Measurements from ENCODE around the gene CDH6. TPM values are rescaled to one million over a fixed set of nuclear protein-coding genes. Genes with fewer than 3 reads are reported as not detected.

CDH6 gene
- total and polyA plus RNA-seq, 2 of the 13 experiments (the other 11 are each of a cell fraction or from before 2014, with no cell fraction given), result not detected

GRCh38 chr5:31362931-31363568, 169.6 kb downstream of the CDH6 start (continued):
- TF ChIP-seq MTA3 (CRISPR knock-in tag; IDR thresholded peaks at IDR 0.05) (no peak), ZHX1 (CRISPR knock-in tag; IDR thresholded peaks at IDR 0.05; ENCODE audit: low read depth) (no peak), THAP8 (CRISPR knock-in tag; IDR thresholded peaks at IDR 0.05; ENCODE audit: borderline replicate concordance) (no peak)

GRCh38 chr5:31364881-31365636, 171.6 kb downstream of the CDH6 start:
- CTCF ChIA-PET (ENCODE audit: low intra/inter-chr PET ratio, low total read pairs), result no interaction called here
- FAIRE-seq, result no peak
- TF ChIP-seq SMAD3 (CRISPR knock-in tag; IDR thresholded peaks at IDR 0.05), result no peak
- TF ChIP-seq DR1 (CRISPR knock-in tag; IDR thresholded peaks at IDR 0.05), result no peak
- TF ChIP-seq NCOR1 (IDR thresholded peaks at IDR 0.05; ENCODE audit: borderline replicate concordance, low read length), result no peak
- TF ChIP-seq RBAK (CRISPR knock-in tag; IDR thresholded peaks at IDR 0.05), result no peak
- TF ChIP-seq ZNF614 (CRISPR knock-in tag; IDR thresholded peaks at IDR 0.05; ENCODE audit: borderline replicate concordance), result no peak
- no peak for TF ChIP-seq THAP9 (CRISPR knock-in tag; IDR thresholded peaks at IDR 0.05; ENCODE audit: borderline replicate concordance)
- no peak for TF ChIP-seq ZNF710 (CRISPR knock-in tag; IDR thresholded peaks at IDR 0.05; ENCODE audit: borderline replicate concordance)
- no peak for TF ChIP-seq SP4 (CRISPR knock-in tag; IDR thresholded peaks at IDR 0.05)

More at GRCh38 chr5:31364881-31365636, 171.6 kb downstream of the CDH6 start:
- H4K20me1 ChIP-seq (ENCODE audit: insufficient read depth, low read length), result no peaks in the 10 kb centered on the region
- in situ Hi-C loops (cut with HindIII; ENCODE audit: extremely low pct_ligation_motif_present, low pct_unique_long_range_greater_than_20kb), result no loop called here
- H3K27me3 ChIP-seq (ENCODE audit: control insufficient read depth in 1 of 2, insufficient read depth in 2 of 2, low read length in 2 of 2), result peaks cover 0 to 8% of the 10 kb centered on the region in 2 experiments; a peak in 1 of 5 replicates
- H3K9me3 ChIP-seq (ENCODE audit: low read length), result peaks cover 10% of the 10 kb centered on the region; the same call in 1 of the 2 replicates
- no peak overlapping the region for H3K4me2 ChIP-seq (ENCODE audit: low read depth, low read length)
- POLR2A ChIA-PET, result no interaction called here
- H3K4me3 ChIP-seq (replicated peaks in 1 of 3; ENCODE audit: insufficient read depth in 1 of 3, low read depth in 2 of 3, low read length in 3 of 3), result no peak overlapping the region
- no peaks in the 10 kb centered on the region for H3K4me1 ChIP-seq (ENCODE audit: insufficient read depth, low read length)
- ATAC-seq (no peak), DNase-seq (ENCODE audit: low spot score) (no peak)
- H3K9ac ChIP-seq (ENCODE audit: insufficient read depth, low read depth, low read length), result no peak overlapping the region
- no peak overlapping the region for H2AFZ ChIP-seq (ENCODE audit: low read length)
- no peaks in the 10 kb centered on the region for H3K36me3 ChIP-seq (replicated peaks in 1 of 2; ENCODE audit: control insufficient read depth in 1 of 2, insufficient read depth in 2 of 2, low read length in 2 of 2)
- BruUV-seq (replicated peaks), result no TSS peak
- no peaks in the 10 kb centered on the region for H3K79me2 ChIP-seq (ENCODE audit: insufficient read depth, low read length)
- intact Hi-C loops (cut with micrococcal nuclease; ENCODE audit: unreplicated experiment), result no loop called here
- WGBS (ENCODE audit: low lambda C conversion rate), result 0% methylated on average over 2 of the region's 2 CpGs
- no peak overlapping the region for H3K27ac ChIP-seq (ENCODE audit: extremely low read length, insufficient read depth, low read length)
